ENCODE results near the gene CBFA2T2.
"Not testable (repeated sequence)": the region's sequence is repeated elsewhere in the genome, so short reads cannot be mapped to it uniquely, and the experiment has no call there.

The CBFA2T2 gene

DNA sequence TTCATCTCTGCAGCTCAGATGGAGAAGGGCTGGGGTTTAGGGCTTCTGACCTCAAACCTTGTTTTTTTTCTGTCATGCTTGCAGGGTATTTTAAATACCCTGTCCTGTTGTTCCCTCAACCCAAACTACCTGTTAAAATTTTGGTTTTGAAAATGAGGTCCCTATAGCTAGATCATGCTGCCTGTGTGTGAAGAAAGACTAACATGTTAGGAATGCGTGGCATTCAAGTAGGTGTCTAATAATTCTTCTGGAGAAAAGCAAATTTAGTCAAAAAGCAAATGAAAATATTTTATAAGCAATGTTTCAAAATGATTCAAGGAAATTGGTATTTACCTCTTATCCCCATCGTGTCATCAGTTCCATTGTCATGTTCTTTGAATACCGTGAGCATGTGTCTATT lies 95.1 kb downstream of the CBFA2T2 start:
- no peak for DNase-seq

DNA sequence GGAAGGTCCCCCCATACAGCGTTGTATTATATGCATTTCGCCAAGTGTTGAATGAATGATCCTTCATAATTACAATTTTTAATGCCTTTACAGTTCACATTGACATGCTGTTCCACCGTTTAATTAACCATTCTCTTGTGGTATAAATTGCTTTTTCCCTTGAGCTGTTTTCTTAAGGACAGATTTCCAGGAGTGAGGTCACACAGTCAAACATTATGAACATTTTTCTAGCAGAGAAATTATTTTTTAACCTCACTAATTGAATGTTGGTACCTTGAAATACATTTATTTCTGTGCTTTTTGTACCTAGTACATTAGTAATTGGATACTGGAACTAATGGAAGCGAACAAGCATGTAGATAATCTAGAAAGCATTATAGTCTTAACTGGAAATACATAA lies 95.5 kb downstream of the CBFA2T2 start:
- no peak for DNase-seq

DNA sequence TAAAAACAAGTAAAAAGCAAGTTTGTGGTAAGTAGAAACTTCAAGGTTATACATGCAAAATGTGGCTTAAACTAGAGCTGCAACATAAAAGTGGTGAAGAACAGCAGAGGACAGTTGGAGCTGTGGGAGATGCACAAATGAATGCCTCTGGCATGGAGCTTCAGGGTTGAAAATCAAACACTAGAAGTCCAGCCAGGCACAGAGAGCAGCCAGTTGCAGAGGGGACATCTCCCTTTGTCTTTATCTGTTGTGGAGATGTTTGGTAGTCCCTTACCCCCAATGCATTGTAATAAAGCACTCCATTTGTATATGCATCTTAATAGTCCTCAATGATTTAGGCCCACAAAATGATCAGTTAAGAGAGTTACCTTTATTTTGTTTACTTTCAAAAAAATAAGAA lies 99.2 kb downstream of the CBFA2T2 start:
- DNase-seq, result no peak

DNA sequence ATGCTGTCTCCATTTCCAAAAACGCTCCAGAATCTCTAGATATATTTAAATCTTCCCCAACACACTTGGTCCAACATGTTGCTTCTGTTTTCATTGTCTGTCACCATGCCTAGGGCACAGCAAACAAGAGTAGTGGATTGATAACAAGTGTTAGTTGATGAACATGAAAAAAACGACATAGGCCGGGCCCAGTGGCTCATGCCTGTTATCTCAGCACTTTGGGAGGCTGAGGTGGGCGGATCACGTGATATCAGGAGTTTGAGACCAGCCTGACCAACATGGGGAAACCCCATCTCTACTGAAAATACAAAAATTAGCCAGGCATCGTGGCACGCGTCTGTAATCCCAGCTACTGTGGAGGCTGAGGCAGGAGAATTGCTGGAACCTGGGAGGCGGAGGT lies 102.0 kb downstream of the CBFA2T2 start:
- not testable (repeated sequence) for DNase-seq

DNA sequence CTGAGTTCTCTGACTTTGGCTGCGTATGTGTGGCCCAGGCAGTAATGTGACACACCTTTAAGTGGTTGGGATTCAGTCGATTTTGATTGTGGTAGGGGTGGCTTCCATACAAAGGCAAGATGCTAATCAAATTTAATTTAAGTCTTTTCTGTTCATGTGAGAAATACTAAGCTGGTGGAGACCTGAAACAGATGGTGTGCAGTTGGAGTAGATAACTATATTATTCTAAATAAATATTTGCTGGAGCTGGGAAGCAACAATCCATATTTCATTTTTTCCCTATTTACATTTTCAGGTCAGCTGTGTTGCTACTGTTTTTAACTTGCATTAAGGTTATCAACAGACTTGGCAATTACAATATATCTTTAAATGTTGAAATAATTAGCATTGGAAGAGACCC lies 104.8 kb downstream of the CBFA2T2 start:
- DNase-seq, result no peak

DNA sequence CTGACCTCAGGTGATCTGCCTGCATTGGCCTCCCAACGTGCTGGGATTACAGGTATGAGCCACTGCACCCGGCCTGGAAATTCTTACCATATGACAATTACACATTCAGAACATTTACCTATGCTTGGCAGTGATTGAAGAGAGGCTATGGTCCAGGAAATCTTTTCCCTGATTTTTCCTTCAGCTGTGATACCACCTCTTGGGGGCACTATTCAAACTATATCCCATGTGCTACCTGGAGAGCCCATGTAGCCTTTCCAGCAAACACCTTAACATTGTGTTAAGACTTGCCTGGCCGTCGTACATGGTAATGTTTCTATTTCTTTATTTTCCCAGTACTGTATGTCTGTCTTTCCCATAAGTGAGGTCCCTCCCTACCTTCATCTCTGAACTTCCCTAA lies 110.5 kb downstream of the CBFA2T2 start:
- DNase-seq, result no peak

DNA sequence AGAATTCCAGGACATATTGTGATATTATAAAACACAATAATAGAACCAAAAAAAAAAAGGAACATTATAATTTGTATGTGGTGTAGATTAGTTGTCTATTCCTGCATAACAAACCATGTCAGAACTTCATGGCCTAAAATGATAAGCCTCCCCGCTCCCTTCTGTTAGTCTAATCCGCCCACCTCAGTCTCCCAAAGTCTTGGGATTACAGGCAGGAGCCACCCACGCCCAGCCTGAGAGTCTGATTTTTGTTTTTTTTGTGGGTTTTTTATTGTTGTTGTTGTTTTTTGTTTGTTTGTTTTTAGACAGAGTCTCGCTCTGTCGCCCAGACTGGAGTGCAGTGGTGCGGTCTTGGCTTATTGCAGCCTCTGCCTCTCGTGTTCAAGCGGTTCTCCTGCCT lies 111.1 kb downstream of the CBFA2T2 start:
- no peak for DNase-seq

DNA sequence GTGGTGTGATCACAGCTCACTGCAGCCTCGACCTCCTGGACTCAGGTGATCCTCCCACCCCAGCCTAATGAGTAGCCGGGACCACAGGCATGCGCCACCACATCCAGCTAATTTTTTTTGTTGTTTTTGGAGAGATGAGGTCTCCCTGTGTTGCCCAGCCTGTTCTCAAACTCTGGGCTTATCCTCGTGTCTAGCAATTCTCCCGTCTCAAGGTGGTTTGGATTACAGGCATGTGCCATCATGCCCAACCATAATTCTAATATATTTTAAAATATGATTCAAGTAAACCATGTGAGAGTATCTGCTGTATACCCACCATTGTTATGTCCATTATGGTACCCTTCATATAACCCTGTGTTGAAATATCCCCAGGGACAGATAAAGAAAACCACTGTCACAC lies 112.0 kb downstream of the CBFA2T2 start:
- no peak for DNase-seq

DNA sequence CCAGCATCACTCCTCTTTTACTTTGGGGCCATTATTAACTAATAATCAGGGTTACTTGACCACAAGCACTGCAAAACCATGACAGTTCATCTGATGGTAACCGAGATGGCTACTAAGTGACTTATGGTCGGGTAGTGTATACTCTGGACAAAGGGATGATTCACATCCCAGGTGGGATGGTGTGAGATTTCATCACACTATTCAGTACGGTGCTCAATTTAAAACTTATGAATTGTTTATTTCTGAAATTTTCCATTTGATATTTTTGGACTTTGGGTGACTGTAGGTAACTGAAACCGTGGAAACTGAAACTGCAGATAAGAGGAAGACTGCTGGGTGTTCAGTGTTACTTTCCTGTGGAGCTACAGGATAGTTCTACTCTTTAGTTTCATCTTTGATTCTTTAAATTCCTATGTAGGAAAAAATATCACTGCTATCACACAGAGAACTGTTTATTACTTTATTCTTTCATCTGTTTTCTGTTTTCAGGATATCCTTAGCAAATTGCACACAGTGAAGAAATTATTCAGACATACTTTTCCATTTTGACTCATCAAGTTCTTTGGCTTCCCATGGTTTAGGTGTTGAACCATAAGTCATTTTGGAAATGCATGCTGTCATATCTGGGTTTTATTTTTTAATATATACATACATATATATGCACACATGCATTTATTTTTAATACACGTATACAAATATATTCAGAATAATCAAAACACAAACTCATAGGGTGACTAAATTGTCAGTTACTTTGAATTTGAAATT lies 113.1 kb downstream of the CBFA2T2 start:
- no peak for DNase-seq

DNA sequence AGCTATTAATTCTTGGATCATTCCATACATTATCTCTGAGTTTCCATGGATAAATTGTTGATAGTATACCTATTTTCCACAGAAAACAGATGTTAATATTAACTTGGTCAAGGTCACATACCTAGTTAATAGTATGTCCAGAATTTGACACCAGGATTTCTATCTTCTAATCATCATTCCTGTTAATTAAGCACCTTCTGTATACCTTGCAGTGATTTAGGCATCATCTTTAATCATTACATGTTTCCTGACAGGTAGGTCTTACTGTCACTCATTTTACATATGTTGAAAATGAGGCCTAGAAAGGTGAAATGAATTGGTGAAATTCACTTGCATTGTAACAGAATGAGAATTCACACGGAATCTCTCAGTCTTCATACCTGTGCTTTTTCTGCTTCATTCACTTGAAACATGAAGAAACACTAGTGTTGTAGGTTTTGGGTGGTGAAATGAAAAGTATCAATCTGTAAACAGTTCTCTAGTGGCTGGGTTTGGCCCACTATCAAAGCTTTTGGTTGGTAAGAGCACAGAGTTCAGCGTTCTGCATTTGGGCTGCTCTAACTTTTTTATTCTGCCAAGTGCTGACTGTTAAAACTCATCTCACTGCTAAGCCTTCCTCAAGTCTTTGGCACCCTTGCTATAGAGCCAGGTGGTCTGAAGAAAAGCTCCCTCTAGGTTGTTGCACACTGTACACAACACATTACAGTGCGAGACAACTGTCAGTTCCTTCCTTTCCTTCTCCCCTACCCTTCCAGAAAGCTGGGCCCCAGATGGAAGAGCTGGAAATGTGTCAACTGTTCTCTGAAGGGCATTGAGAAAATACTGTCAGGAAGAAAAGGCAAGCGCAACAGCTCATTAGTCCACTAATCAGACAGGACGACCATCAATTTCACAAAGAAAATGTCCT lies 114.4 kb downstream of the CBFA2T2 start:
- no peak for DNase-seq

DNA sequence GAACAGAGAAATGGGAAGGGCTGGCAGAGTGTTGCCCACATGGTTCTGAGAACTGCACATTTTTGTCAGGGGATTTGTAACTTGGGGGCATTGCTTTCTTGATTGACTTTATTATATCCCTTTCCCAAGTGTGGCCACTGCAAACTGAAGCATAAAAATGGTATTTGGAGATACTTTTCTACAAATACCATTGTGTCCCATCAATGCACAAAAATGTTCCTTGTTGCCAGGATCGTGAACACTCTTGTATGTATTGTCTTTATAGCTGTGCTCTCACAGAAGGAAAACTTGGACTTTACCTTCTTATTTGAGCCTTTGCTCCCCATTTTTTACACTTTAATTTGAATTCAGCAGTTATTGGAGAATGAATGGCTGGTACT lies 115.1 kb downstream of the CBFA2T2 start:
- DNase-seq, result no peak

DNA sequence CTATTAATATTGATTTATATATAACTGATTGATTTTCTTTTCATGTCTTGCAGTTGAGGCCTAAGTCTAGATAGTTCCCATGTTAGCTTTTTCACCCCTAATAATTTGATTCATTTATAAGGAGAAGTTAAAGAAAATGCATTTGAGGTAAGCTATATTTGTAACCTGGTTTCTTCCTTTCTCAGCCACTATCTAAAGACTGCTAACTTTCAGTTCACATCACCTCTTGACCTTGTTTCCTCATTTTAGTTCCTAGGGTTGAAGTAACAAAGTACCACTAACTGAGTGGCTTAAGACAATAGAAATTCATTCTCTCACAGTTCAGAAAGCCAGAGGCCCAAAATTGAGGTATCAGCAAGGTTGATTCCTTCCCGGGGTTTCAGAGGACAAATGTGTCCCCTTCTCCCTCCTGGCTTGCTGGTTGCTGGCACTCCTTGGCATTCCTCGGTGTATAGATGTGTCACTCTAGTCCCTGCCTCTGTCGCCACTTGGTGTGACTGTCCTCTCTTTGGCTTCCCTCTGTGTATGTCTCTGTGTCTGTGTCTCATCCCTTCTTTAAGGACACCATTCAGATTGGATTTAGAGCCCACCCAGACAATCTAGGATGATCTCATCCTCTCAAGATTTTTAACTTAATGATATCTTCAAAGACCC lies 116.3 kb downstream of the CBFA2T2 start:
- DNase-seq, result no peak

DNA sequence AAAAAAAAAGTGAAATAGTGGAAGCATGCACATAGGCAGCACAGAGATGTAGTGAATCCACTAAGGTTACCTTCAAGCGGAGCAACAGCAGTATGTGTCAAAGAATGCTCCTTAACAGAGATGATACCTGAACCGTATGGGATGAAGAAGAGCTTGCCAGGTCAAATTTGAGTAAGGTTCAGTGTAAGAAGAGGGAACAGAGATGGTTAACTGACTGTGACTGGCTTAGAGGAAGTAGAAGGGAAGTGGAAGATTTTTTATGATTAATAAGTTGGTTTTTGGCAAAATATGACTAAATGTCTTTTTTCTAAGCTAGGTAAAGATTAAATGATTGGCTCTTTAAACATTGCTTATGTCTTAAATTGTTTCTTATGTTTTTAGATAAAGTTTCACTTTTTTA lies 119.6 kb downstream of the CBFA2T2 start:
- no peak for DNase-seq

DNA sequence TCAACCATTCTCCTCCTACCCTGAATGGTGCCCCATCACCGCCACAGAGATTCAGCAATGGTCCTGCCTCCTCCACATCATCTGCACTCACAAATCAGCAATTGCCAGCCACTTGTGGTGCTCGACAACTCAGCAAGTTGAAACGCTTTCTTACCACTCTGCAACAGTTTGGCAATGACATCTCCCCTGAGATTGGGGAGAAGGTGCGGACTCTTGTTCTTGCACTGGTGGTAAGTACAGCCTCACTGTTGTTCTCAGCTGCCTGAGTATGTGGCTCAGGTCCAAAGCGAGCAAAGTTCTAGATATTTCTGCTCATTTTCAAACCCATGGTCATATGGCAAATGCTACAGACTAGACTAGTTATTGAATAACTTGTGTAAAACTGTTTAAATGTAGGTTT lies 121.2 kb downstream of the CBFA2T2 start:
- DNase-seq, result no peak

DNA sequence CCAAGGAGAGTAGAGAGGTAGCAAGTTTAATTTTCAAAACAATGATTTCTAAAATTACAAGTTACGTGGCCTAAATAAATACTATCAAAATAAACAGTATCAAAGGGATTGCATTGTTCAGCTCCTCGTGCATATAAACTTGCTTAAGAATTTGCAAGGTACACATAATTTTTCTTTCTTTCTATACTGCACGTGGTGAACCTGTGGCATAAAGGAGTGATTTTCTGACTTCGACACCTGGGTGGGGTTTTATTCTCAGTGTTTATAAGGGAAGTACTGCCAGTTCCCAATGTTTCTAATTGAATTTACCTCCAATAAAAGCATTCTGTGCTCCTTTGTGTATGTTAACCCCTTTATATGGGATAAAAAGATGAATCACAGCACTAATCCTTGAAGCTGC lies 122.1 kb downstream of the CBFA2T2 start:
- DNase-seq, result no peak

DNA sequence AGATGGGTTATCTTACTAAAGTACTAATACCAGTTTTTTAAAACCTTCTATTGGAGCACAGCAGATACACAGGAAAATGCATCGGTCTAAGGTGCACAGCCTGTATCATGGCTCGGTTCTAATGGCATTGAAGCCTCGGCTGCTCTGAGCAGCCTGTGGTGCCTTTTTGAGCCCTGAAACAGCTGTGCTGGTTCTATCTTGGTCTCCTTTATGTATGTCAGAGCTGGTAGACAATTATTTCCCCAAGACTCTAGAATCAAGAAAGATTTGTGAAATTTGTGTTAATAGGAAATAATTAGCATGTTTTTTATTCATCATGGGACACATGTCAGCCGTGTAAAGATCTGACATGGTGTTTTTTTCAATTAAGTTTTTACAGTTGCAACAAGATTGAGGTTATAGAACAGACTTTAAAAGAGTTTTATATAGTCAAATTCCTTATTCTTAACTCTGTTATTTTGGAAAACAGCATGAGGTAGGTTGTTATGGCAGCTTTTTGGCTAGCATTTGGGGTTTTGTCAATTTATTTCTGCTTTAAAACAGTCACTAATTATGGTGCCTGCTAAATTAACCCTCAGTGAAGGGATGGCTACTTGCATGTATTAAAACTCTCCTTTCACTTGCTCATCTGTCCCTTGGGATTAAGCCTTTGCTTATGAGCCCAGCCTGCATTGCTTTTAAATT lies 132.0 kb downstream of the CBFA2T2 start:
- DNase-seq, result no peak

DNA sequence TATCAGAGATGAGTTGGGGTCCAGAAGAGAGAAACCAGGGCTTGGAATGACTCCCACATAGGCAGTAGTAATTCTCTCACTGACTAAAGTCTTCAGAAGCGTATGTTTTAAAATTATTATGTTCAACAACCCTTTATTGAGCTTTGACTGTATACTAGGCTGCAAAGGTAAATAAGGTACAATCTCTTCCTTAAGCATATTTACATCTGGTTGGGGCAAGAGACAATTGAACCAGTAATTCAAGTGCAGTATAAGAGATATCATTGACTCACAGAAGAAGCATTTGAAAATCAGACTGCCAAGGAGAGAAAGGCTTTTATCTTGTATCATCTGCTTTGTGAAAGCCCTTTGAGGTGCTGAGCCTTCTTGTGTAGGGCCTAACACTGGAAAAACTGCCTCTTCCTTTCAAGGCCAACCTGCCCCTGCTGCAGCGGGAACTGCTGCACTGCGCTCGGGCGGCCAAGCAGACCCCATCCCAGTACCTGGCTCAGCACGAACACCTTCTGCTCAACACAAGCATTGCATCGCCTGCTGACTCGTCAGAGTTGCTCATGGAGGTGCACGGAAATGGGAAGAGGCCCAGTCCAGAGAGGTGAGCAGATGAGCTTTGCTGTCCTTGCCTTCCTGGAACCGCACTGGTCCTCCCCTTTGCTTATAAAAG lies 132.9 kb downstream of the CBFA2T2 start:
- DNase-seq, result no peak

DNA sequence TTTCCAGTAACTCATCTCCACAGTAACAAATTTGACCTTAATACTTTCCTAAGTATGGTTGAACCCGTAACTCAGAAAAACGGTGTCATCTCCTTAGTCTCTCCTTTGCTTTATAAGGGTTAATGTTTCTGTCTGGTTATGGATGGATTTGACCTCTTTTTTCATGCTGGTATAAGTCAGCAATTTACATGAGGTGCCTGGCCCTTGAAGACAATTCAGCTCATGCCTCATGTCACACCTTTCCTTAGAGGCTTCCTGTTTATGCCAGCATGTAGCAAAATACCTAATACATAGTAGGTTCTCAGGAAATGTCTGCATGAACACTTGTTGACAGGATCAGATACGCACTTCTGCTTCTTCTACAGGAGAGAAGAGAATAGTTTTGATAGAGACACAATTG lies 134.5 kb downstream of the CBFA2T2 start:
- no peak for DNase-seq

DNA sequence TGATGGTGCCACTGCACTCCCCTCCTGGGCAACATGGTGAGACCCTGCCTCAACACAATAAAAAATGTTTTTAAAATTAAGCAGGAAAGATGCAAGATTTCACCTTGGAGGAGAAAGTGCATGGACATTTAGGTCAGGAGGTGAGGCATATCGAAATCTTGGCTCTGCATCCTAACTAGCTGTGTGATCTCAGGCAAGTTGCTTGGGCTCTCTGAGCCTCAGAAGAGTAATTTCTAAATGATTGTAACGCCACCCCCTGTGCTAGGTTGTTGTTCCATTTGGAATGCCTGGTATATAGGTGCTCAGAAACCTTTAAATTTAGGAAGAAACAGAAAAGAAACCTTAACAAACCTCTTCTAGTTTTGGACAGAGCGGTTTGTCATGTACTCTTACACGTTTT lies 136.3 kb downstream of the CBFA2T2 start:
- no peak for DNase-seq

DNA sequence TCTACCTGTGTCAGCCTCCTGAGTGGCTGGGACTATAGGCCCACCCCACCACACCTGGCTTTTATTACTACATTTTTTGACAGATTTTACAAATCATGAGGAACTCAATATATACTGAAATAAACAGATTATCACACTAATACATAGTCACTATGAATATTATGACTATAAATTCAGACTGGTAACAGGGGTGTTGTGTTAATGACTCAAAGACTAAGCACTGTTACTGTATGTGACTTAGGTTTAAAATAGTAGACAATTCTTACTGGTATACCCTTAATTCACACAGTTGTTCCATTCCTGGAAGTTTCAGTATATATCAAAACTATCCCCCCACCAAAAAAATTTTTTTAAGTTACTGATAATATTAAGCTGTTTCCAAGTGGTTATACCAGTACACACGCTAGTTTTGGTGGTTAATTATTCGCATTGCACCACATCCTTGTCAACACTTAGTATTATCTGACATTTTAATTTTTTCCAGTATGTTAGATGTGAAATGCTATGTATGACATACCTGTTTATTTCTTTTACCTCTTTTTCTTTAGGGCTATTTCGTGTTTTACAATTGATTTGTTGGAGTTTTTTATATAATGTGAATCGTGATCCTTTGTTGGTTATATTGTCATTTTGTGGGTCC lies 137.8 kb downstream of the CBFA2T2 start:
- DNase-seq, result no peak

DNA sequence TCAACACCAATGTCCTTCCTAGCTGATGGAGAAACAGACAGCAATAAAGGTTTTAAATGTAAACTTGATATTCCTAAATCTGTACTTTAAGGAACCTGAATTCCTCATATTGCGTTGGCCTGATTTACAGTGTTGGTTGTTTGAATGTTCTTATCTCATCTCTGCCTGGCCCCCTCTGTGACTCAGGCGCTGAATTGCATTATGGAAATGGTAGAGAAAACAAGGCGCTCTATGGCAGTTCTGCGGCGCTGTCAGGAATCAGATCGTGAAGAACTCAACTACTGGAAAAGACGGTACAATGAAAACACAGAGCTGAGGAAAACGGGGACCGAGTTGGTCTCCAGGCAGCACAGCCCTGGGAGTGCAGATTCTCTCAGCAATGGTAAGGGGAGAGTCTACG lies 139.6 kb downstream of the CBFA2T2 start:
- DNase-seq, result no peak

DNA sequence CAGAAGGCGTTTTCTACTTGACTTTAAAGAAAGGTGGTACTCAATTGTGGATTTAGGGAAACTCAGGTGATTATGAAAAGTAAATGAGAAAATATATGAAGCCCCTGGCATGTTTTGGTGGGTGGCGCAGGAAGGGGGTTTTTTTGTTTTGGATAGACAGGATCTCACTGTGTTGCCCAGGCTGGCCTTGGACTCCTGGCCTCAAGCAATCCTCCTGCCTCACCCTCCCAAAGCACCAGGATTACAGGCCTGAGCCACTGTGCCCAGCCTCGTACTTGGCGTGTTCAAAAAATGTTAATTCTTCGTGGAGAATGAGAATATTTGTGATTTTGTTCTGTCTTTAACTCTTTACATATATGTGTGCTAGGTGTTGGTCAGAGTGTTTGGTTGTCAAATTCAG lies 140.1 kb downstream of the CBFA2T2 start:
- DNase-seq, result no peak

Measured in KG1 (cell line).